Liver (tissue), 9 donors: ENCODE measurements around the gene SLCO4C1. TPM values are rescaled to one million over a fixed set of nuclear protein-coding genes. Genes with fewer than 3 reads are reported as not detected.

Source experiments
- DNase-seq: peaks from one replicate; pipeline ENCODE4 v3.0.0-alpha.2; 2017; ENCODE audit warnings: low spot score
- H3K27ac ChIP-seq, 2 donors: one replicate each; pipeline ENCODE4 v1.7.0; 2013; ENCODE audit warnings: inconsistent platforms in 2 of 2, low read length in 2 of 2, control low read depth in 1 of 2, low read depth in 1 of 2, mild to moderate bottlenecking in 1 of 2
- H3K27me3 ChIP-seq, 4 donors: one replicate each; pipeline versions ENCODE4 v1.6.1 to v1.7.0; 2013; ENCODE audit warnings: low read length in 3 of 4, inconsistent platforms in 1 of 4, mild to moderate bottlenecking in 1 of 4, moderate library complexity in 1 of 4; ENCODE audit not compliant: control insufficient read depth in 4 of 4, insufficient read depth in 4 of 4
- H3K36me3 ChIP-seq, 4 donors: one replicate each; pipeline versions ENCODE4 v1.6.1 to v1.7.0; 2013; ENCODE audit warnings: low read length in 3 of 4, mild to moderate bottlenecking in 3 of 4, low read depth in 1 of 4, moderate library complexity in 1 of 4; ENCODE audit not compliant: control insufficient read depth in 4 of 4, insufficient read depth in 3 of 4
- H3K4me1 ChIP-seq, 4 donors: one replicate each; pipeline versions ENCODE4 v1.6.1 to v1.7.0; 2013; ENCODE audit warnings: low read length in 3 of 4, mild to moderate bottlenecking in 3 of 4, moderate library complexity in 1 of 4; ENCODE audit not compliant: control insufficient read depth in 4 of 4, insufficient read depth in 4 of 4
- H3K4me3 ChIP-seq, 3 donors: one replicate each; pipeline versions ENCODE4 v1.6.1 to v1.7.0; 2013; ENCODE audit warnings: low read length in 3 of 3, control low read depth in 1 of 3, low read depth in 1 of 3, mild to moderate bottlenecking in 1 of 3
- H3K9ac ChIP-seq, 2 donors: one replicate each; pipeline ENCODE4 v1.7.0; 2013; ENCODE audit warnings: low read length in 2 of 2, mild to moderate bottlenecking in 2 of 2, moderate library complexity in 2 of 2, control low read depth in 1 of 2, low read depth in 1 of 2
- H3K9me3 ChIP-seq, 4 donors: one replicate each; pipeline versions ENCODE4 v1.6.1 to v1.7.0; 2013; ENCODE audit warnings: low read length in 3 of 4; ENCODE audit not compliant: control insufficient read depth in 4 of 4
- ATF3 ChIP-seq: IDR thresholded peaks from 2 replicates; pipeline ENCODE4 v1.6.1; 2016; ENCODE audit warnings: antibody characterized with exemption
- EGR1 ChIP-seq, 2 donors: IDR thresholded peaks; 2 replicates each; pipeline ENCODE4 v1.6.1; 2016 to 2018; ENCODE audit warnings: antibody characterized with exemption in 2 of 2, low read depth in 2 of 2
- FOXA1 ChIP-seq: IDR thresholded peaks from 2 replicates; pipeline ENCODE4 v1.6.1; 2016; ENCODE audit warnings: antibody characterized with exemption
- FOXA2 ChIP-seq: IDR thresholded peaks from 2 replicates; pipeline ENCODE4 v1.6.1; 2016; ENCODE audit warnings: antibody characterized with exemption
- GABPA ChIP-seq, 2 donors: IDR thresholded peaks in 1 of 2; conservative IDR thresholded peaks in 1 of 2; 2 replicates each; pipeline ENCODE4 v1.6.1; 2016; ENCODE audit warnings: antibody characterized with exemption in 2 of 2, mild to moderate bottlenecking in 1 of 2, moderate library complexity in 1 of 2
- HNF4A ChIP-seq, 2 donors: conservative IDR thresholded peaks; 2 replicates each; pipeline ENCODE4 v1.6.1; 2016; ENCODE audit warnings: antibody characterized with exemption in 2 of 2, mild to moderate bottlenecking in 2 of 2
- HNF4G ChIP-seq: IDR thresholded peaks from 2 replicates; pipeline ENCODE4 v1.6.1; 2016; ENCODE audit warnings: antibody characterized with exemption
- JUND ChIP-seq, 2 donors: IDR thresholded peaks; 2 replicates each; pipeline ENCODE4 v1.6.1; 2016; ENCODE audit warnings: antibody characterized with exemption in 2 of 2
- RAD21 ChIP-seq, 2 donors: IDR thresholded peaks; 2 replicates each; pipeline ENCODE4 v1.6.1; 2016; ENCODE audit warnings: antibody characterized with exemption in 2 of 2, mild to moderate bottlenecking in 2 of 2
- RXRA ChIP-seq, 2 donors: IDR thresholded peaks; 2 replicates each; pipeline ENCODE4 v1.6.1; 2017 to 2018; ENCODE audit warnings: antibody characterized with exemption in 2 of 2, mild to moderate bottlenecking in 1 of 2
- SP1 ChIP-seq: IDR thresholded peaks from 2 replicates; pipeline ENCODE4 v1.6.1; 2018; ENCODE audit warnings: antibody characterized with exemption, mild to moderate bottlenecking
- TAF1 ChIP-seq: conservative IDR thresholded peaks from 2 replicates; pipeline ENCODE4 v1.6.1; 2016; ENCODE audit warnings: antibody characterized with exemption, mild to moderate bottlenecking
- YY1 ChIP-seq: IDR thresholded peaks from 2 replicates; pipeline ENCODE4 v1.6.1; 2016; ENCODE audit warnings: antibody characterized with exemption, mild to moderate bottlenecking
- ZBTB33 ChIP-seq: IDR thresholded peaks from 2 replicates; pipeline ENCODE4 v1.6.1; 2016; ENCODE audit warnings: antibody characterized with exemption
- WGBS: extraction: QIAGEN DNeasy Blood & Tissue Kit; methylation state at CpG from one replicate; pipeline ENCODE4 v1.1.7; 2013; 5-methylcytosine and 5-hydroxymethylcytosine counted together
- polyA plus RNA-seq, 2 donors: library from polyadenylated mRNA; stranded (reverse) in 1 of 2; unstranded in 1 of 2; fragments of 200-250 nt in 1 of 2; fragments of >200 nt in 1 of 2; fragmentation: Nextera tagmentation in 1 of 2; extraction: Ambion mirVana in 1 of 2; gene quantifications; one replicate each; pipeline versions ENCODE4 v1.2.1 to v1.2.3, GENCODE V29; 2013 to 2015
- total RNA-seq, 2 donors: library from RNA; depleted of rRNA; stranded (reverse); fragments of >200 nt; gene quantifications; one replicate each; pipeline ENCODE4 v1.2.3, GENCODE V29; 2014
- TF ChIP-seq, protein P1 (sequence below): IDR thresholded peaks from 2 replicates; pipeline ENCODE4 v1.6.1; 2016; ENCODE audit warnings: antibody characterized with exemption
- TF ChIP-seq, protein P2 (sequence below): fragments of 150-350 bp; IDR thresholded peaks from 2 replicates; pipeline ENCODE4 v1.5.1; 2017; ENCODE audit warnings: improper control_type of control experiment, low read depth, low read length; ENCODE audit not compliant: missing input control
- donor health status: healthy.
- donor health status: healthy.
- donor health status: healthy.
- donor health status: healthy.
- donor health status: healthy.

The SLCO4C1 gene
- total and polyA plus RNA-seq, 4 donors = 2.0 to 29.4 (median 3.3) TPM

- 97% methylated on average over 3 of the region's 3 CpGs for WGBS
- Histone ChIP-seq H3K27me3 (no peaks in the 10 kb centered on the region), H3K36me3 (no peaks in the 10 kb centered on the region), H3K4me3 (no peak overlapping the region), H3K27ac (no peak overlapping the region), H3K4me1 (peaks cover 3 to 11% (median 5%) of the 10 kb centered on the region in 4 donors), H3K9me3 (no peaks in the 10 kb centered on the region), H3K9ac (no peak overlapping the region)
- no peak for DNase-seq
- TF ChIP-seq FOXA2 = no peak
Measured at GRCh38 chr5:102290004-102290403, 6.1 kb downstream of the SLCO4C1 start.

- 55% methylated on average over 6 of the region's 6 CpGs for WGBS
- DNase-seq = no peak
- no peaks in the 10 kb centered on the region for H3K9me3 ChIP-seq
- no peaks in the 10 kb centered on the region for H3K27me3 ChIP-seq
- no peak overlapping the region for H3K4me3 ChIP-seq
- peaks cover 0 to 5% (median 2%) of the 10 kb centered on the region in 4 donors for H3K4me1 ChIP-seq
- H3K9ac ChIP-seq = no peak overlapping the region
- no peak overlapping the region for H3K27ac ChIP-seq
- TF ChIP-seq FOXA2 (no peak), HNF4G (no peak), FOXA1 (no peak), ATF3 (no peak), YY1 (no peak)
- TF ChIP-seq, protein P1, sequence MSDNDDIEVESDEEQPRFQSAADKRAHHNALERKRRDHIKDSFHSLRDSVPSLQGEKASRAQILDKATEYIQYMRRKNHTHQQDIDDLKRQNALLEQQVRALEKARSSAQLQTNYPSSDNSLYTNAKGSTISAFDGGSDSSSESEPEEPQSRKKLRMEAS = no peak
- TF ChIP-seq, protein P2, sequence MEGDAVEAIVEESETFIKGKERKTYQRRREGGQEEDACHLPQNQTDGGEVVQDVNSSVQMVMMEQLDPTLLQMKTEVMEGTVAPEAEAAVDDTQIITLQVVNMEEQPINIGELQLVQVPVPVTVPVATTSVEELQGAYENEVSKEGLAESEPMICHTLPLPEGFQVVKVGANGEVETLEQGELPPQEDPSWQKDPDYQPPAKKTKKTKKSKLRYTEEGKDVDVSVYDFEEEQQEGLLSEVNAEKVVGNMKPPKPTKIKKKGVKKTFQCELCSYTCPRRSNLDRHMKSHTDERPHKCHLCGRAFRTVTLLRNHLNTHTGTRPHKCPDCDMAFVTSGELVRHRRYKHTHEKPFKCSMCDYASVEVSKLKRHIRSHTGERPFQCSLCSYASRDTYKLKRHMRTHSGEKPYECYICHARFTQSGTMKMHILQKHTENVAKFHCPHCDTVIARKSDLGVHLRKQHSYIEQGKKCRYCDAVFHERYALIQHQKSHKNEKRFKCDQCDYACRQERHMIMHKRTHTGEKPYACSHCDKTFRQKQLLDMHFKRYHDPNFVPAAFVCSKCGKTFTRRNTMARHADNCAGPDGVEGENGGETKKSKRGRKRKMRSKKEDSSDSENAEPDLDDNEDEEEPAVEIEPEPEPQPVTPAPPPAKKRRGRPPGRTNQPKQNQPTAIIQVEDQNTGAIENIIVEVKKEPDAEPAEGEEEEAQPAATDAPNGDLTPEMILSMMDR = no peak
- no peaks in the 10 kb centered on the region for H3K36me3 ChIP-seq
Measured at GRCh38 chr5:102289251-102289899, 6.7 kb downstream of the SLCO4C1 start.

DNA sequence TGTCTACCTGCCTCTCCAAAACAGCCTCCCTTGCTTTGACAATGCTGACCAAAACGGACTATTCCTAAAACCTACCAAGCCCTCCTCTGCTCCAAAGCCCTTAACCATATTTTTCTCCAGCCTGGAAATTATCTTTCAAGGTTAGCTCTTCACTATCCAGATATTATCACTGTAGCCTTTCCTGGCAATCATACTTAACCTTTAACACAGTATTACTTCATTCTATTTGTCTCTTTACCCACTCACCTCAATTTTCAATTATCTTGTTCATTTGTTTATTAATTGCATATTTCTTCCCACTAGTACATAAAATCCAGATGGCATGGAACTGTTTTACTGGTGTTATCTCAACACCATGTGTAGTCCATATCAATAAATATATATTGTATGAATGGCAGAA, 7.5 kb downstream of the SLCO4C1 start:
- Histone ChIP-seq H3K4me3 (no peak overlapping the region), H3K27me3 (no peaks in the 10 kb centered on the region), H3K36me3 (no peaks in the 10 kb centered on the region), H3K9ac (no peak overlapping the region), H3K4me1 (peaks cover 0 to 5% (median under 1%) of the 10 kb centered on the region in 4 donors), H3K27ac (no peak overlapping the region), H3K9me3 (no peaks in the 10 kb centered on the region)
- no peak for DNase-seq
- TF ChIP-seq FOXA1 (no peak), HNF4A (conservative IDR thresholded peaks at IDR 0.05) (no peak), FOXA2 (no peak), RXRA (IDR thresholded peaks at IDR 0.05) (no peak), YY1 (no peak), GABPA (IDR thresholded peaks at IDR 0.05 in 1 of 2, conservative IDR thresholded peaks at IDR 0.05 in 1 of 2) (no peak), JUND (IDR thresholded peaks at IDR 0.05) (no peak), RAD21 (IDR thresholded peaks at IDR 0.05) (no peak), ATF3 (no peak), SP1 (no peak), ZBTB33 (no peak), EGR1 (IDR thresholded peaks at IDR 0.05; ENCODE audit: low read depth in 2 of 2) (no peak), HNF4G (no peak), TAF1 (no peak)
- TF ChIP-seq, protein P2 = no peak
- TF ChIP-seq, protein P1 = no peak
- WGBS = 80% methylated on average over 1 of the region's 1 CpG
